ENCODE results near the gene ROBO1. TPM values are rescaled to one million over a fixed set of nuclear protein-coding genes. Genes with fewer than 3 reads are reported as not detected.
"Not testable (repeated sequence)": the region's sequence is repeated elsewhere in the genome, so short reads cannot be mapped to it uniquely, and the experiment has no call there.

The ROBO1 gene
- 0.51 and 0.64 TPM in 2 replicates for total RNA-seq

DNA sequence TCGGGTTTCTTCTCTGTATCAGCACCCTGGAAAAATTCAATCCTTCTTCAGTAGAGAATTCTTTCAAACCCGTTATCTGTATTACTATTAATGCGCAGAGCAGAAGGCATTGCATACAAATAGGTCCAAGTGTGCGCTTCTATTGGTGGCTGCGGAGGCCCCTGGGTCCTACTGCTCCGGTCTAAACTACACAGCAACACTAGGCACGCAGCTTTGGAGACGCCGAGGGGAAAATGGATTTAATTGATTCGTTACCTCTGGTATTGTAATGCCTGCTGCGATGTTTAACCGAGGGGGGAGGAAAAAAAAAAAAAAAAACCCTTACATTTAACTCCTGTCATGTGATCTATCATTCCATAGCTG is at the start of gene ROBO1:
ROBO1 (minus strand) TSS at position 94 of the 363 bp plus-strand sequence.
- peak; percentile 14 to 44 for DNase-seq (ENCODE audit: low read depth in 2 of 2)

DNA sequence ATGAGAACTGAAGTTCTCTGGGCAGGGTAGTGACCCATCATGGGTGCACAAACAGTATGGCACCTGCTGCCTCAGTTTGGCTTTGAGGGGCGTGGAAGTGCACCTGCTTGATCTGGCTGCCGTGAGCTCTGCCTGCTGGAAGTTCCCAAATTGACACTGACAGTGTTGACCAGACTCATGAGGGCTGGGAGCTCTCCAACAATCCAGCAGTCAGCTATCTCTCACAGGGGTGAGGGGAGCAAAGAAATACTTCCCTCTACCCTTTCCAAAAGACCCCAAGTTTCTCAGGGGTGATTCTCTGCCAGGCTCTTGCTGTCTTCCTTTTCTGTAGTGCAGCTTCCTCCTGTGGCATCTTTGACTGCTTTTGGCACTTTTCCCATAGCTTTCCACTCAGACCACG is 49.4 kb upstream of the ROBO1 start:
- DNase-seq (ENCODE audit: low read depth in 2 of 2) = no peak

DNA sequence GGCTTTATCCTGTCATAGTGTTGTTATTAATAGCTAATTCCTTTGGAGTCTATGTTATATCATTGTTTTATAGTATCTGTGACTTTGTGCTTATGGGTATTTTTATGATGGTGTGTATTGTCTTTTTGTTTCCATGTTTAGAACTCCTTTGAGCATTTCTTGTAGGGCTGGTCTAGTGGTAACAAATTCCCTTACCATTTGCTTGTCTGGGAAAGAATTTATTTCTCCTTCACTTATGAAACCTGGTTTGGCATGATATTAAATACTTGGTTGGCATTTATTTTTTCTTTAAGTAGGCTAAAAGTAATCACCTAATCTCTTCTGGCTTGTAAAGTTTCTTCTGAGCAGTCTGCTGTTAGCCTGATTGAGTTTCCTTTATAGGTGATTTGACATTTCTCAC is 47.7 kb upstream of the ROBO1 start:
- DNase-seq (ENCODE audit: low read depth in 2 of 2) = no peak

DNA sequence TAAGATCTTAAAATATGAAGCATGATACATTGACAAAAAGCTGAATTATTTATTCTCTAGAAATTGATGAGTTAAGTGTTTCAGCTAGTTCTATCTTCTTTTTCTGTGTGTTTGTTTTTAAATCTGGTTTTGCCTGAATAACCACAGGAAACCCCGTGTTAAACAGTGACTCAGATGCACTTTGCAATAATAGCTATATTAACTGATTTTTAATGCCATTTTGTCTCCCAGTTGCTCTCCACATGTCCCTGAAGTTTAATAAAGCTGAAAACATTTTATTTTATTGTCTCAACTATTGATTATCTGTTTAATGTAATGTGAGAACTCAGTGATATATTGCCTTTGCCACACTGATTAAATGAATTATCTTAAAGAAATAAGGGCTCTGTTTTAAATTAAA is 42.8 kb upstream of the ROBO1 start:
- peak in 1 of 2 donors; percentile 15 for DNase-seq (ENCODE audit: low read depth in 2 of 2)

DNA sequence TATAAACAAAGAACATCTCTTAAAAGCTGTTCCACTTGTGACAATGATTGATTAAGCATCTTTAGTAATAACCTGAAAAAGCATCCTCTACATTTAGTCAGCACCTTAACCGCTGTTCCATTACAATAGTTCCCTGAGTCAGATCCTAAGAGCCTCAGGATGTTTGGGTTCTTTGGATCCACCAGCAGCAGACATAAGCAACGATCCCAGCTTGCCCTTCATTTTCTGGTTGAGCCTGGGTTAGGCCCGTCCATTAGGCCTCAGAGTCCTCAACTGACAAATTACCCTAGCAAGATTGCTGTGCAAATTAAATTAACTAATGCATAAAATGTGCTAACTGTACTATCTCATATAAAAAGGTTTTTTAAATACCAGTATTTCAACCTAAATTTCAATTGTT is 42.3 kb upstream of the ROBO1 start:
- DNase-seq (ENCODE audit: low read depth in 2 of 2) = no peak

DNA sequence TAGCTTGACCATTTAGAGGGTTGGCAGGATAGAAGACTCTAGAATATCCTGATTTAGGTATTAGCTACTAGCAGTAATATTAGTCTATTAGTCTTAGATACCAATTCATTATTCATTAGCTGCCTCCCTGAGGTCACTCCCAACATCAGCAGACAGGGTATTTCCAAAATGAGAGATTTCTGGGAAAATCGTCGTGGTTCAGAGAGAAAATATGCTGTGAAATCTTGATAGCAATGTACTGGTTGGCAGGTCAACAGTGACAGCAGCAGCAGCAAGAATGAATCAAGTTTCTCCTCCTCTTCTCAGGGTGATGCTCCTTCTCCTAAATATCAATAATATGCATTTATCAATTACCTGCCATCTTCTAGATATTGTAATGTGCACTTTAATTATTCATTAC is 41.3 kb upstream of the ROBO1 start:
- DNase-seq (ENCODE audit: low read depth in 2 of 2) = no peak

DNA sequence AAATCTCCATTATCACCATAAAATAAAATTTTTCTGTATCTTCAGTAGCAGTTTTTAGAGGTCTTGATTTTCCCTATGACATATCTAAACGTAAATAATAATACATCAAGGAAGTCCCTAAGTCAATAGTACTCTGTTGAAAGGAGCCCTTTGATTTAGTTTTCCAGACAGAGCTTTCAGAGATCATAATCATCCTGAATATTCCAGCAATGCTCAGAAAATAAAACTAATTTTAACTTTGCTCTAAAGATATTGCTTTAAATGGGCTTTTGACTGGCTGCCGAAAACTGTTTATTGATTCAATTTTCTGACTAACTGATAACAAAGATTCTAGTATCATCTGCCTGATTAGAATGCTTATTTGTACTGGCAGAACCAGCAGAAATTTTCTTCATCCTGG is 40.7 kb upstream of the ROBO1 start:
- no peak for DNase-seq (ENCODE audit: low read depth in 2 of 2)

DNA sequence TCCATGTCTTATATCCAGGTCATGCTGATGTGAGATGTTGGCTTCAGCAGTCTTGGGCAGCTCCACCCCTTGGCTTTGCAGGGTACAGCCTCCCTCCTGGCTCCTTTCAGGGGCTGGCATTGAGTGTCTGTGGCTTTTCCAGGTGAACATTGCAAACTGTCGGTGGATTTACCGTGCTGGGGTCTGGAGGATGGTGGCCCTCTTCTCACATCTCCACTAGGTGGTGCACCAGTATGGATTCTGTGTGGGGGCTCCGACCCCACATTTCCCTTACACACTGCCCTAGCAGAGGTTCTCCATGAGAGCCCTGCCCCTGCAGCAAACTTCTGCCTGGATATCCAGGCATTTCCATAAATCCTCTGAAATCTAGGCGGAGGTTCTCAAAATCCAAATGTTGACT is 22.4 kb upstream of the ROBO1 start:
- DNase-seq (ENCODE audit: low read depth in 2 of 2) = not testable (repeated sequence)

DNA sequence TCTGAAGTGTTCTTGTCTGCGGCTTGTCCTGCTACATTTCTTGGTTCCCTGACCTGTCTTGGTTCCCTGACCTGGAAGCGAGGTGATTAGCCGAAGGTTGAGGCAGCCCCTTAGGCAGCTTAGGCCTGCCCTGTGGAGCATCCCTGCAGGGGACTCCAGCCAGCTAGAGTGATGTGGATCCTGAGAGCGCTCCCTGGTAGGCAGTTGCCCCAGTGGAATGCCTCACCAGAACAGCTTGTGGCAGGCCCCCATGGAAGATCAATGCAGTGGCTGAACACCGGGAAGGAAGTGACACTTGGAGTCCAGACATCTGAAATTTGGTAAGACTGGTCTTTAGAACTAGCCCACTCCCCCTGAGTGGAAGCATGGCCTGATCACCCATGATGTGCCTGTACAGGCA is 5.5 kb upstream of the ROBO1 start:
- DNase-seq (ENCODE audit: low read depth in 2 of 2) = no peak

DNA sequence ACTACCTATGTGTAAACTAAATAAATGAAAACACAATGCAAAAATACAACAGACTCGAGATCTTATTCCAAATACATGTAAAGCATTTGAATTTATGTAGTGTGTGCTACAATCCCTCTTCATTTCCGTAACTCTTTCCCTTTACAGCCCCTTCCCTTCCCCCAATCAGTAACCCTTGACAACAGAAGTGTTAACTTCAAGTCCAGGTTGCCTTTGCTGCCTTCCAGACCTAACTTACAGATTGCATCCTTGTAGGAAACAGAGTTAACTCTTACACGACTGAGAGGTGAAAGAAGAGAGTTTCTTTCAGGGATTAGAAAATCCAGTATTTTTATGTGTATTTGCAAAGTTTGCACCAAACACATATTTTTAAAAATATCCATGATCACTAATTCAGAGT is 1.4 kb upstream of the ROBO1 start:
- DNase-seq (ENCODE audit: low read depth in 2 of 2) = no peak

DNA sequence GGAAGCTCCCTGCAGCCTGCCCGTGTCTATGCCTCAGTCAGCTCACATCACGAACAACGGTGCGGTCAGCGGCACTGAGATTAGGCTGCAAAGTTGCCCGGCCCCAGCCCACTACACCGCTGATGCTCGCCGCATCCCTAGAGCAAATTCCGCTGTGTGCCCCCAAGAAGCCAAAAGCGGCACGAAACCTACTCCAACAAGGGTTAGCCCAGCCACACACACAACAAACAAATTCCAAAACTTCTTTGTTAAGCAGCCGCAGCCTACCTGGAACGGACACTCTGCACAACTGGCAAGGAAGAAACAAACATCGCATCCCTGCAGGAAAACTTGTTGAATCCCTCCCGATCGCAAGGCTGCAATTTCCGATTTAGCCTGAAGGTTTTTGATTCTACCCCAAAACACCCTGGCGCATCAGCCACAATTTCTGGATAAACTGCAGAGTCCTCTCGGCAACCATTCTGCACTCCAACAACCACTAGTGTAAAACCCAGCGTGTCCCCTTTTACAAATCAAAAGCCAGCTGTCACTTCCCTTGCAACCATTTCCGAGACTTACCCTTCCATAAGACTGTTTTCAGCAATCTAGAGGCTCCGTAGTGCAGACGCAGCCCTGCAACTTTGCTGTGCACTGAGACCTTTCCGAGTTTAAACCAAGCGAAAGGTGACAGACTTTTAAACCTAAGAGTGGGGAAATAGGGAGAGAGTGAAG is 449 bp downstream of the ROBO1 start:
- DNase-seq (ENCODE audit: low read depth in 2 of 2) = peak; percentile 9 to 17

DNA sequence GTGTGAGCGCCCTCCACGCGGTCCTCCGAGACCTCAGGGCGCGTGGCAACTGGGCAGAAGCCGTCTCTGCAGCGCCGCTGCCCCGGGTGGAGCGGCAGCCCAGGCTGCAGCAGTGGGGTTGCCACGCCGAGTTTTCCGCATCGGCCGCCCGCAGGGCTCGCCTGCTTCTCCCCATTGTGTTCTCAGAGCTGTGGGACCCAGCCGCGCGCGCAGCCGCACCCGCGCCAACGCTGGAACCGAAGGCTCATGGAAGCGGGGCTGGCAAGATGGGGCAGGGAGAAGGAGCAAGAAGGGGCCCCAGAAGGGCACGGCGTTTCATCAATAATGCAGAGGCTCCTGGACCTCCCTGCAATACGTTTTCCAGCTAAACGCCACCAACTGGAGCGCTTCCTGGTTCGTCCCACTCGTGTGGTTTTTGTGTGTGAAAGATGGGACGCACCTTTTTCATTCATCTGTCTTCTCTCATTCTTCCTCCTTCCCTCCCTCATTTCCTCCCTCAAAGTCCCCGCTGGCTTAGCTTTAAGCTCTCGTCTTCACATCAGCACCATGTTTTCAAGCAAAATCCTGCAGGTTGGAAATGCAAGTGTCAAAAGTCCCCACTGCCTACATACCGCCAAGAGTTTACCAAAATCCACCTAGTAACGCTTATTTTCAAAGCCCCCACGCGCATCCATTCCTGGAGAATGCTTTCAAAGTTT is 1.2 kb downstream of the ROBO1 start:
- peak in 1 of 2 donors; percentile 22 for DNase-seq (ENCODE audit: low read depth in 2 of 2)

DNA sequence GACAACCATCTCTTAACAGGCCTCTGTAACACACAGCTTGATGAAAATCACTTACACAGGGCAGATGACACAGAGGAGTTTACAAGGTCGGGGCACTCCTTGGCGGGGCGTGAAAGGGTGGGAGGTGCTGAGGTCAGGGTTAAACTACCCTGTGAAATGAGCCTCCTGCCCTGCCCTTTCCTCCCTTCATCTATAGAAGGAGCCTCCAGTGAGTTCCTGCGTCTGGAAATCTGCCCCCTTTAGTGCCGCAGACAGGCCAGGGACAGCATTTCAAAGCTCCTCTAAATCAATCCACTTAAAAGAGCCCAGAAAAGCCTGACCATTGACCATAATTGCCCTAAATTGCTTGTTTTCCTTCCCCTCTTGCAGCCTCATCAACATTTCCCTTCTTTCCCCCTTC is 1.9 kb downstream of the ROBO1 start:
- no peak for DNase-seq (ENCODE audit: low read depth in 2 of 2)

DNA sequence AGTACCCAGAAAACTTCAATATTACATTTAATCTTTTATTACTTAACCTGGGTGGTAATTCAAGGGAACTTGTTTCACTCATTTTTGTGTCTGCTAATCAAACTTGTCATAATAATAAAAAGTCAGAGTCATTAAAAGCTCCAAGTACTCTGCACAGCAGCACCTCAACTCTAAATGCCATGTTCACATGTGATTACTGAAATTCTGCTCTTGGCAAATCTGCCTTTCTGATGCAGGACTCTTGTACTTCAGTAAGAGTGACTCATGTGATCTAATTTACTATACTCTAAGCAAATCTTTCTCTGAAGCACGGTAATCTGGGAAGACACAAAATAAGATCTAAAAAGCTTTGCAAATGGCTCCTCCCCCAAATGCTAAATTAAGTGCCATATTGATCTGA is 6.4 kb downstream of the ROBO1 start:
- DNase-seq (ENCODE audit: low read depth in 2 of 2) = no peak

DNA sequence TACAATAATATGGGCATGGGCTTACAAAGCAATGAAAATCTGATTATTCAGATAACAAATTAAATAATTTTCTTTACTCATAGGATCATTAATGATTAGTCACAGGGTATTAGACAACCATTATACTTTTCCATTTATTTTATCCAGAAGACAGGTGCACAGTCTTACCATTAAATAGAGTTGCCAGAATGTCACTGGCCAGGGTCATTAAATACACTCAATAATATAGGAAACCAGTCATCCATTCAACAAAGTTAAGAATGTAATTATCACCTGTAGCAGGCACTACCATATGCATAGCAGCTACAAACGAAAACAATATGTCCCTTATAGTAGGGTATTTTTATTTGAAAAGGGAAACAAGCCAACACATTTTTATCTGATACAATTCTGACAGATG is 16.1 kb downstream of the ROBO1 start:
- no peak for DNase-seq (ENCODE audit: low read depth in 2 of 2)

DNA sequence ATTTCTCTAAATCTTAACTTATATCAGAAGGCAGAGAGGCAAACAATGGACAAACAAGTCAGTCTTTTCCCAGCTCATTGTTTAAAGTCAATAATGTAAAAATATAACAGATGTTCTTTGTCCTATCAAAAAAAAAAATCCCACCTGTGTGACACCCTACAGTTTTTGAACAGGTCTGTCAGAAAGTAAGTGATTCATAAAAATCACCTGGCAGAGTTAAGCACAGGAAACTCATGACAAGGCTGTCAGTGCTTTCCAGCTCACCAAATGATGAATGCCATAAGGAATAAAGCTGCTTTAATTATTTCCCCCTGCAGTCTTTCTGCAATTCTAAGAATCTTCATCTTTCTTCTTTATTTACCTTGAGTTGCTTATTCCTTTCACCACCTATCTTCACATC is 30.3 kb downstream of the ROBO1 start:
- DNase-seq (ENCODE audit: low read depth in 2 of 2) = no peak

DNA sequence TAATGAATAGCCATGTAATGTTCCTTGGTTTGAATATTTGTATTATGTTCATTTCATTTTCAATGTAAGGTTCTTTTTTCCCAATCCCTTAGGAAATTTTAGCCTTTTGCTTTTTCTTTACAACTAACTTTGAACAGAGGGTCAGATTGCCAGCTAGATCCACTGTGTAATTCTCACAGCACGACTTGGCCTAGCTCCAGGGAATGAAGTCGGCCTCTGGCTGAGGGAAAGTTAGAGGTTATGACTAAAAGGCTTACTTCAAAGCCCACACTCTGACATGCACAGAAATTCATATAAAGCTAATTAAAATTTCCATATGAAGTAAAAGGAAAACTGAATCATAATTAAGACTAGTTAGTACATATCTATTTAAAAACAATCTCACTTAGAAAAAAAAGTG is 38.7 kb downstream of the ROBO1 start:
- DNase-seq (ENCODE audit: low read depth in 2 of 2) = peak; percentile 37 to 47

DNA sequence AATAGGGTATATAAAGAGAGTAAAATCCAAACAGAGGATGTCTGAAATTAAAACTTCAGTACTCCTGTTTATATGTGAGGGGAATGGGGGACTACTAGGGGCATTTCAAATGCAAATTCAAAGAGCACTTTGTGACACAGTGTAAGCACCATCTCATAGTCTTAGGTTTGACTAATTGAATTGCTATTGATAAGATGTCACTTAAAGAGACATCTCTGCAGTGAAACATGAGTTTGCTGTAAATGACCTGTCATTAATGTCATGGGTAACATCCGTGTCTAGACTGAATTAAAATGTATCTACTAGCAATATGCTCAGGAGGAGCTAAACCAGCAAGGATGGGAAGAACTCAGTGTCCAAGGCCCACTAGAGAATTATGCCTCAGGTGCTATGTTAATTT is 41.0 kb downstream of the ROBO1 start:
- DNase-seq (ENCODE audit: low read depth in 2 of 2) = no peak

DNA sequence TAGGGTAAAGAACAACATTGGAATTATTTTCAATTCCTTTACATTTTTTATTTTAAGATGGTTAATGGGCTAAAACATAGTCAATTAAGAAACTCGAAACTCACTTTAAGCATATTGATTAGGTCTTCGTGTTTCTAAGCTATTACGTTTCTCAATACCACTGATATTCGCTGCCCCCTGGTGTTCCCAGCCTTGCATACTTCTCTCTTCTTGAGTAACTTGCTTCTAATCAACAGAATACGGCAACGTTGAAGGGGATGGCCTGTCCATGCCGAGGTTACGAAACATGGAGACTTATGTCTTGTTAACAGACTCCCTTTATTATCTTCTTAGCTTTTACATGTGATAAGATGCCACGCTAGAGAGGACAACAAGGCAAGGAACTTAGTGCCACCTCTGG is 43.6 kb downstream of the ROBO1 start:
- no peak for DNase-seq (ENCODE audit: low read depth in 2 of 2)

DNA sequence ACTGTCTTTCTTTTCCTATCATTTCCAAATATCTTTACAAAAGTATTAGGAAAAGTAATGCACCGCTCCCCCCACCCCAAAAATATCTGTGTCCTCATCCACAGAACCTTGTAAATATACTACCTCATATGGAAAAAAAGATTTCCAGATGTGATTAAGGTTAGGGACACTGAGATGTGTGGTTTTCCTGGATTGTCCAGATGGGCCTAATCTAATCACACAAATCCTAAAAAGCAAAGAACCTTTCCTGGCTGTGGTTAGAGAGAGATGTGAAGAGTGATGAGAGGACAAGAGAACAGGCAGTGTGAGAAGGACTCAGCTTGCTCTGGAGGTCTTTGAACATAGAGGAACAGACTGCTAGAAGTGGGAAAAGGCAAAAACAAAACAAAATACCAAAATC is 77.7 kb downstream of the ROBO1 start:
- DNase-seq (ENCODE audit: low read depth in 2 of 2) = no peak

DNA sequence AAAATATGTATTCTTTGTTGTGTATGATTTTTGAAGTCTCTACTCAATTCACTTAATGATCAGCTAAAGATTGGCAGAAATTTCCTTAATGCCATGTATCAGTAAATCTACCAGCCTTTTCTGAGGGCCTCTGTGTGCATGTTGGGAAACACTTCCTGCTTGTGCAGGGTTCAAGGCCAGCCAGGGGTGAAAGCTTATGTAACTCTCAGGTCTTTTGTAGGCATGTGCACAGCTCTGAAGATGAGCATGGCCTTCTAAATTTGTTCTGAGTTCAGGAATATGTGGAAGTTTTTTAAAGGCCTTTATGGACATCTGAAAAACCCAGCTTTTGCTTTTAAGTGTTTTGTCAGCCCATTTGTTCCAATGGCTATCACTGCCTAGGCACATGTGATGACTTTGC is 82.7 kb downstream of the ROBO1 start:
- DNase-seq (ENCODE audit: low read depth in 2 of 2) = no peak

DNA sequence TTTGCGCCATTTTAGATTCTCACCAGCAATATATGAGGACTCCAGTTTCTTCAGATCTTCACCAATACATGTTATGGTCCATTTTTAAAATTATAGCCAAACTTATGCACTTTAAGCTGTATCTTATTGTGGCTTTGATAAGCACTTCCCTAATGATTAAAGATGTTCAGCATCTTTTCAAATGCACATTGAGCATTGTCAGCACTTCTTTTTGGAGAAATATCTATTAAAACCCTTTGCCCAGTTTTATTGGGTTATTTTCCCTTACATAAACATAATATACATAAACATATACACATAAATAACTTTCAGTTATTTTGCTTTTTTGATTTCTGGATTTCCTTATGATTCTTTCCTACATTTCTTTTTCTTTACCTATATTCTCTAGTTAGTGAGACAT is 83.8 kb downstream of the ROBO1 start:
- DNase-seq (ENCODE audit: low read depth in 2 of 2) = no peak

DNA sequence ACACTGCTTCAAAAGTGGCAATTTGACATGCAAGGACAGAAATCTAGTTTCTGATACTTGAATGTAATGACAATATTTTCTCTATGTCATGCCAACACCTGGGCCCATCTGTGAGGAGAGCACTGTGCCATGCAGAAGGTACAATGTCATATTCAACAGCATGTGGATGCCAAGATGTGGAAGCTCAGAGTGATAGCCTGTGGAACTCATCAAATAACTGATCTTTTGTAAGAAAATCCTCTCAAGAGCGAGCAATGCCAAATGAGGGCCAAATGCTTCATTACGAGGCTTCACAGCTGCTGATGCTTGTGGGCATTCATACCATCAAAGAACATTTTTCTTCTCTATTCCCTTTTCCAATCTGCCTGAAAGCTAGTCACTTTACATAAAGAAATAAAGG is 95.1 kb downstream of the ROBO1 start:
- no peak for DNase-seq (ENCODE audit: low read depth in 2 of 2)

DNA sequence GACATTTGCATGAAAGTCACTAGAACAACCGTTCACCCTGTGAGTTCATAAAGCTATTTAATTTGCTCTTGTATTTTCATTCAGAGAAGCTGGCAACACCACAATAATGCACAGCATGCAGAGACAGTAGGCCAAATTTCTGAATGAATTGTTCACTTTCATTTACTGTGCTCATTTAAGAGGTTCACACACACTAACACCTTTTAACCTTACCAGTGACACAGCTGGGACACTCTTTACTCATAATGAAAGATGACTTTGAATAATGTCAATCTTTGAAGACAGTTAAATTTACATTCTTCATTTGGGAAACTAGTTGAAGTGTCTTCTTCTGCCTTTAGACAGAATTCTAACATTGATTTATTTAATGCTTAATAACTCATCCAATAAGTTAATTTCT is 95.7 kb downstream of the ROBO1 start:
- DNase-seq (ENCODE audit: low read depth in 2 of 2) = no peak

Measured in dermis microvascular lymphatic vessel endothelial cell (primary cell).